Suprapubic skin (tissue), 3 donors: ENCODE results near the gene SLC35C1.

ENCODE experiments used
- POLR2A ChIP-seq, 2 donors: fragments of 450-650 bp; IDR thresholded peaks; one replicate each; pipeline ENCODE4 v1.6.1; 2017; ENCODE audit warnings: antibody characterized with exemption in 2 of 2, mild to moderate bottlenecking in 2 of 2, moderate library complexity in 2 of 2
- TF ChIP-seq, protein P1 (sequence below), 2 donors: fragments of 200-600 bp in 1 of 2; fragments of 450-650 bp in 1 of 2; sonication (generic) in 1 of 2; IDR thresholded peaks; one replicate each; pipeline ENCODE4 v1.5.1; 2016 to 2019; ENCODE audit warnings: antibody characterized with exemption in 2 of 2, mild to moderate bottlenecking in 1 of 2, moderate library complexity in 1 of 2

DNA sequence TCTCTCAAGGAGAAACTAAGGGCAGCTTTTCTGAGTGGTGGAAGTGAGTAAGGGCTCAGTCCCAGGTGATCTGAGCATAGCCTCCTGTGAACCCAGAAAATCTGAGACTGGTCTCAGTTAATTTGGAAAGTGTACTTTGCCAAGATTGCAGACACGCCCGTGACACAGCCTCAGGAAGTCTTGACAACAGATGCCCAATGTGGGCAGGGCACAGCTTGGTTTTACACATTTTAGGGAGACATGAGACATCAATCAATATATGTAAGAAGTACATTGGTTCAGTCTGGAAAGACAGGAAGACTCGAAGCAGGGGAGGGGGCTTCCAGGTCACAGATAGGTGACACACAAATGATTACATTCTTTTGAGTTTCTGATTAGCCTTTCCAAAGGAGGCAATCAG lies 28.8 kb downstream of the SLC35C1 start:
- TF ChIP-seq, protein P1, sequence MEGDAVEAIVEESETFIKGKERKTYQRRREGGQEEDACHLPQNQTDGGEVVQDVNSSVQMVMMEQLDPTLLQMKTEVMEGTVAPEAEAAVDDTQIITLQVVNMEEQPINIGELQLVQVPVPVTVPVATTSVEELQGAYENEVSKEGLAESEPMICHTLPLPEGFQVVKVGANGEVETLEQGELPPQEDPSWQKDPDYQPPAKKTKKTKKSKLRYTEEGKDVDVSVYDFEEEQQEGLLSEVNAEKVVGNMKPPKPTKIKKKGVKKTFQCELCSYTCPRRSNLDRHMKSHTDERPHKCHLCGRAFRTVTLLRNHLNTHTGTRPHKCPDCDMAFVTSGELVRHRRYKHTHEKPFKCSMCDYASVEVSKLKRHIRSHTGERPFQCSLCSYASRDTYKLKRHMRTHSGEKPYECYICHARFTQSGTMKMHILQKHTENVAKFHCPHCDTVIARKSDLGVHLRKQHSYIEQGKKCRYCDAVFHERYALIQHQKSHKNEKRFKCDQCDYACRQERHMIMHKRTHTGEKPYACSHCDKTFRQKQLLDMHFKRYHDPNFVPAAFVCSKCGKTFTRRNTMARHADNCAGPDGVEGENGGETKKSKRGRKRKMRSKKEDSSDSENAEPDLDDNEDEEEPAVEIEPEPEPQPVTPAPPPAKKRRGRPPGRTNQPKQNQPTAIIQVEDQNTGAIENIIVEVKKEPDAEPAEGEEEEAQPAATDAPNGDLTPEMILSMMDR (IDR thresholded peaks at IDR 0.05) = no peak
- TF ChIP-seq POLR2A (IDR thresholded peaks at IDR 0.05) = no peak
